KOPT-K1 (cell line): Measurements from ENCODE around the gene NELFE.
"Not testable (repeated sequence)": the region's sequence is repeated elsewhere in the genome, so short reads cannot be mapped to it uniquely, and the experiment has no call there.

ENCODE experiments used
- H3K27ac ChIP-seq: fragments of 200-600 bp; sonication (generic); 2 replicates; pipeline ENCODE4 v1.5.1; 2016; ENCODE audit warnings: antibody characterized with exemption, mild to moderate bottlenecking, low read depth, low read length; ENCODE audit not compliant: poor library complexity, severe bottlenecking
- H3K36me3 ChIP-seq: fragments of 200-600 bp; sonication (generic); 2 replicates; pipeline ENCODE4 v1.5.1; 2017; ENCODE audit warnings: antibody characterized with exemption, mild to moderate bottlenecking, low read length, moderate library complexity; ENCODE audit not compliant: insufficient read depth
- H3K9me3 ChIP-seq: fragments of 200-600 bp; sonication (generic); 2 replicates; pipeline ENCODE4 v1.5.1; 2017; ENCODE audit warnings: antibody characterized with exemption, low read length, mild to moderate bottlenecking; ENCODE audit not compliant: insufficient read depth, poor library complexity, severe bottlenecking

NELFE gene

GRCh38 chr6:31922942-31923341 is 35.8 kb downstream of the NELFE start:
- H3K27ac ChIP-seq: no peak overlapping the region
- no peaks in the 10 kb centered on the region for H3K36me3 ChIP-seq
- H3K9me3 ChIP-seq: no peaks in the 10 kb centered on the region

GRCh38 chr6:31920811-31921210 is 38.0 kb downstream of the NELFE start:
- Histone ChIP-seq H3K9me3 (no peaks in the 10 kb centered on the region), H3K36me3 (no peaks in the 10 kb centered on the region), H3K27ac (no peak overlapping the region)

GRCh38 chr6:31919624-31920303 is 39.0 kb downstream of the NELFE start:
- Histone ChIP-seq H3K36me3 (no peaks in the 10 kb centered on the region), H3K9me3 (no peaks in the 10 kb centered on the region), H3K27ac (no peak overlapping the region)

GRCh38 chr6:31918069-31918720 is 40.6 kb downstream of the NELFE start:
- Histone ChIP-seq H3K9me3 (no peaks in the 10 kb centered on the region), H3K27ac (no peak overlapping the region), H3K36me3 (no peaks in the 10 kb centered on the region)

- no peaks in the 10 kb centered on the region for H3K9me3 ChIP-seq
- H3K27ac ChIP-seq: no peak overlapping the region
Observed at GRCh38 chr6:31915756-31916155, 43.0 kb downstream of the NELFE start.

GRCh38 chr6:31915351-31915750 is 43.4 kb downstream of the NELFE start:
- Histone ChIP-seq H3K9me3 (no peaks in the 10 kb centered on the region), H3K27ac (no peak overlapping the region), H3K36me3 (no peaks in the 10 kb centered on the region)

More at GRCh38 chr6:31915756-31916155, 43.0 kb downstream of the NELFE start:
- no peaks in the 10 kb centered on the region for H3K36me3 ChIP-seq

GRCh38 chr6:31911826-31912585 is 46.8 kb downstream of the NELFE start:
- Histone ChIP-seq H3K9me3 (no peaks in the 10 kb centered on the region), H3K27ac (no peak overlapping the region), H3K36me3 (no peaks in the 10 kb centered on the region)

GRCh38 chr6:31909298-31909697 is 49.5 kb downstream of the NELFE start:
- not testable (repeated sequence) for H3K9me3 ChIP-seq, H3K36me3 ChIP-seq, H3K27ac ChIP-seq

- Histone ChIP-seq H3K27ac (no peak overlapping the region), H3K36me3 (no peaks in the 10 kb centered on the region)
Observed at GRCh38 chr6:31908791-31909190, 50.0 kb downstream of the NELFE start.

GRCh38 chr6:31908255-31908654 is 50.5 kb downstream of the NELFE start:
- H3K36me3 ChIP-seq, H3K9me3 ChIP-seq, H3K27ac ChIP-seq: not testable (repeated sequence)

More at GRCh38 chr6:31908791-31909190, 50.0 kb downstream of the NELFE start:
- no peaks in the 10 kb centered on the region for H3K9me3 ChIP-seq

- Histone ChIP-seq H3K27ac (no peak overlapping the region), H3K36me3 (no peaks in the 10 kb centered on the region), H3K9me3 (no peaks in the 10 kb centered on the region)
Observed at GRCh38 chr6:31907158-31907813, 51.5 kb downstream of the NELFE start.

GRCh38 chr6:31906727-31907126 is 52.0 kb downstream of the NELFE start:
- H3K27ac ChIP-seq, H3K36me3 ChIP-seq, H3K9me3 ChIP-seq: not testable (repeated sequence)

- H3K27ac ChIP-seq: no peak overlapping the region
- no peaks in the 10 kb centered on the region for H3K9me3 ChIP-seq
- H3K36me3 ChIP-seq: no peaks in the 10 kb centered on the region
Observed at GRCh38 chr6:31906122-31906521, 52.6 kb downstream of the NELFE start.

- no peaks in the 10 kb centered on the region for H3K36me3 ChIP-seq
- H3K9me3 ChIP-seq: no peaks in the 10 kb centered on the region
- H3K27ac ChIP-seq: no peak overlapping the region
Observed at GRCh38 chr6:31905041-31905440, 53.7 kb downstream of the NELFE start.

- Histone ChIP-seq H3K36me3 (no peaks in the 10 kb centered on the region), H3K9me3 (no peaks in the 10 kb centered on the region), H3K27ac (no peak overlapping the region)
Observed at GRCh38 chr6:31903957-31904356, 54.8 kb downstream of the NELFE start.
